Activated naive CD8-positive, alpha-beta T cell treated with anti-CD3 and anti-CD28 coated beads for 36 hours (primary cell): ENCODE results near the gene ZDHHC24. TPM values are rescaled to one million over a fixed set of nuclear protein-coding genes. Genes with fewer than 3 reads are reported as not detected.
A peak's percentile ranks its signal among the peaks of the same experiment; 100 is the strongest.

Experiments
- DNase-seq: peaks from one replicate; pipeline ENCODE4 v3.0.0; 2021
- H3K27ac Mint-ChIP-seq: one replicate; pipeline ENCODE4 v1.8.0; 2022; ENCODE audit warnings: mild to moderate bottlenecking, moderate library complexity, mixed read lengths
- H3K27me3 Mint-ChIP-seq: one replicate; pipeline ENCODE4 v1.8.0; 2022; ENCODE audit warnings: mild to moderate bottlenecking, mixed read lengths
- H3K36me3 Mint-ChIP-seq: one replicate; pipeline ENCODE4 v1.8.0; 2021; ENCODE audit warnings: mild to moderate bottlenecking, mixed read lengths
- H3K4me1 Mint-ChIP-seq: one replicate; pipeline ENCODE4 v1.8.0; 2021; ENCODE audit warnings: mixed read lengths
- H3K4me3 Mint-ChIP-seq: one replicate; pipeline ENCODE4 v1.8.0; 2022; ENCODE audit warnings: mild to moderate bottlenecking, moderate library complexity, mixed read lengths
- H3K9me3 Mint-ChIP-seq: one replicate; pipeline ENCODE4 v1.8.0; 2022; ENCODE audit warnings: mixed read lengths
- total RNA-seq, 2 experiments: library from RNA; stranded (reverse); gene quantifications; one replicate each; pipeline ENCODE4 v1.2.3, GENCODE V29; 2021

The ZDHHC24 gene
- total RNA-seq, 2 experiments from 2014 or later, result 9.6 to 10.3 TPM

DNA sequence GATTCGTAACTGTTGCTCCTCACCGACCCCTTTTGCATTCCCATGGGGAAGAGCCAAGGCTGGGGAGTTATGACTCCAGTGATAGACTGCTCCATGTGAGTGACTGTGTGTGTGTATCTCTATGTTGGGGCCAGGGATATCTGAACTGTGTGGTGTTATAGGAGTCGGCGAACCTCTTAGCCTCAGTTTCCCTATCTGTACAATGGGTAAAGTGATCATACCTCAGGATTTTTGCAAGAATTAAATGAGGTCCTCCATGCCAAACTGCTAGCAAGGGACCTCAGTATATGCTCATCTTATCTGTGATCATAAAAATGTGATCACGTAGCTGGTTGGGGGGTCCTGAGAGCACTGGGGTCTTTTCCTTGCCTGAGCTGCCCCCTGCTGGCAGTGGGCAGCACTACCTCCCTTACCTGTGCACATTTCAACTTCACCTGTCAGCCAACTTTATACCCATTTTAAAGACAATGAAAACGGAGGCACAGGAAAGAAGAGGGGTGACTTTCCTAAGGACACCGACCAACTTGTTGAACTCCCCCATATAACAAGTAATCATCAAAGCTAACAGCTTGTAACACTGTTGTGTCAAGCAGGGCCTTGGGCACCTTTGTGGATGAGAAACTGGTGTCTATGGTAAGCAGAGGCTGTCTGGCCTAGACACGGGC, 67.0 kb downstream of the ZDHHC24 start:
- peaks cover 10% of the 10 kb centered on the region for H3K36me3 Mint-ChIP-seq
- DNase-seq, result peak; percentile 38
- no peaks in the 10 kb centered on the region for H3K9me3 Mint-ChIP-seq
- peaks cover 26% of the 10 kb centered on the region for H3K4me1 Mint-ChIP-seq
- peak overlapping the region; percentile 88 for H3K27ac Mint-ChIP-seq
- H3K27me3 Mint-ChIP-seq, result no peaks in the 10 kb centered on the region
- H3K4me3 Mint-ChIP-seq, result peak overlapping the region; percentile 93

DNA sequence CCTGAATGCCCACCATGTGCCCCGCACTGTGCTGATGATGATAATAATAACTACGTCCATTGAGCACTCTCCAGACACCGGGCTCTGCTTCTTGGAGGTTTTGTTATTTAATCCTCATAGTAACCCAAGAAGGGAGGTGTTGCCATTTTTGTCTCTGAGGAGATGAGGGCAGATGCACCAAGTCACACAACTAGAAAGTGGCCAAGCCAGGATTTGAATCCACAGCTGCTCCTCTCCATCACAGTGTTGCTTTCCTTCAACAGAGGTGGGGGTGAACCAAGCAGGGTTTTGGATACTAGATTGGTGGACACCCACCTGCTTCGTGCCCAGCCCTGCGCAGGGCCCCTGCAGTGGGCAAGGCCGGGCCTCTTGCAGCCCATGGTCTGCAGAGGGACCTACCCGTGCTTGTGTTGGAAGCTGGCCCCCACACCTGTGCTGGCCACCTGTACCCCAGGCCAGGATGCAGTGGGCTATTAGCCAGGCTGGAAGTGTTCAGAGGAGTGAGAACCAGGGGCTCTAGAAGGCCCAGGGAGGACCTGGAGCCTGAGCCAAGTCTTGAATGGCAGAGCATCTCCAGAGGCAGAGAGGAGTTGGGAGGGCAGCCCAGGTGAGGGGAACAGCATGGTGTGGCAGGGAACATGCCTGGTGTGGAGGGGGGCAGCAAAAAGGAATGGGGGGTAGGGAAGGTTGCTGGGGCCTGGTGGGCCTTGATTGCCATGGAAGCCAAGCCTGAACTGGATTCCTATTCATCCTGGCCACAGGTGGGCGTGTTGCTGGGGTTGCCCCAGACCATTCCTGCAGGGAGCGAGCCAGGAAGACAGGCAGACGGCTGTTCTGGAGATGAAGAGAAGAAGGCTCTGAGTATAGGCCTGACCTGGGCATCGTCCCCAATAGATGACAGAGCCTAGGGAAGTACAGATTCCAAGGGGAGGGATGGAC, 68.3 kb downstream of the ZDHHC24 start:
- H3K9me3 Mint-ChIP-seq, result no peaks in the 10 kb centered on the region
- no peak overlapping the region for H3K4me3 Mint-ChIP-seq
- peaks cover 7% of the 10 kb centered on the region for H3K36me3 Mint-ChIP-seq
- H3K27me3 Mint-ChIP-seq, result no peaks in the 10 kb centered on the region
- peaks cover 22% of the 10 kb centered on the region for H3K4me1 Mint-ChIP-seq
- no peak for DNase-seq
- no peak overlapping the region for H3K27ac Mint-ChIP-seq

DNA sequence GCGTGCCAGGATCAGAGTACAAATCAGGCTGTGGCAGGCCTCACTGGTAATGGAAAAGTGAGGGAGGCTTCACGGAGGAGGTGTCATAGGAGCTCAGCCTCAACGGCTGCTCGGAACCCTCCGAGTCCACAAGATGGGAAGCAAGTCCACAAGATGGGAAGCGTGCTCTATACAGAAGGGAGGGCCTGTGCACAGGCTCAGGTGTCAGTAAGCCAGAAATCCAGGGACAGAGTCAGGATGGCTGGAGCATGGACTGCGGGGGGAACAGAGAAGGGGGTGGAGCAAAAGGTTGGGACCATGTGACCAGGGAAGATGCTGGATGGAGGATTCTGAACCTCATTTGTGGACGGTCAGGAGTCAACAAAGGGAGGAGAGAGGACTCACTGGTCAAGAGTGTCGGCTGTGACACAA, 69.0 kb downstream of the ZDHHC24 start:
- H3K27me3 Mint-ChIP-seq, result no peaks in the 10 kb centered on the region
- peaks cover 21% of the 10 kb centered on the region for H3K4me1 Mint-ChIP-seq
- H3K4me3 Mint-ChIP-seq, result no peak overlapping the region
- no peaks in the 10 kb centered on the region for H3K9me3 Mint-ChIP-seq
- no peak for DNase-seq
- peaks cover 5% of the 10 kb centered on the region for H3K36me3 Mint-ChIP-seq
- H3K27ac Mint-ChIP-seq, result no peak overlapping the region

DNA sequence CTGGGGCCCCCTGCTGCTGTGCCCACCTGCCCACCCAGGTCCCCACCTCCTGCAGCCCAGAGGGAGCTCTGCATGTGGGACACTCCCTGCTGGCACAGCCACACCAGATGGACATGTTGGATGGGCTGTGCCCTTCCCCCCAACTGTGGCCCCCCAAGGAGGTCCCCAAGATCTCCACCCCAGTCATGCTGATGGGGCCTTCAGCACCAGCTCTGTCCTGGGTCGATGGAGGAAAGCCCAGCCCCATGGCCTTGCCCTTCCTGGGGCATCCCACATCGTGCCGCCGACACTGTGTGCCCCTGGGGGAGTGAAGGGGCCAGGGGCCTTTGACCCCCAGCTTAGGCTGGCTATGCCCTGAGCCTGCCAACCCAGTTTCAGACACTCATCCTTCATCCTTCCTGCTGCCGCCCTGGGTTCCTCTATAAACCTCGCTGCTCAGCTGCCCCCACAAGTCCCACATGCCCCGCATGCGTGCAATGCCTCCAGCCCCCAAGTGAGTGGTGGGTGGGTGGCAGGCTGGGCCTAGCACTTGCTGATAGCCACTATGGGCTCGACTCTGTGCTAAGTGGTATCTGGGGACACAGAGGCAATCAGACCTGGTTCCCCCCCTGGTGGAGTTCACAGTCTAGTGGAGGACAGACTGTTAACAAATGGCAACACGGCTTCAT, 69.5 kb downstream of the ZDHHC24 start:
- H3K4me1 Mint-ChIP-seq, result peaks cover 18% of the 10 kb centered on the region
- H3K4me3 Mint-ChIP-seq, result no peak overlapping the region
- no peaks in the 10 kb centered on the region for H3K9me3 Mint-ChIP-seq
- peaks cover 5% of the 10 kb centered on the region for H3K36me3 Mint-ChIP-seq
- H3K27me3 Mint-ChIP-seq, result no peaks in the 10 kb centered on the region
- no peak for DNase-seq
- no peak overlapping the region for H3K27ac Mint-ChIP-seq

DNA sequence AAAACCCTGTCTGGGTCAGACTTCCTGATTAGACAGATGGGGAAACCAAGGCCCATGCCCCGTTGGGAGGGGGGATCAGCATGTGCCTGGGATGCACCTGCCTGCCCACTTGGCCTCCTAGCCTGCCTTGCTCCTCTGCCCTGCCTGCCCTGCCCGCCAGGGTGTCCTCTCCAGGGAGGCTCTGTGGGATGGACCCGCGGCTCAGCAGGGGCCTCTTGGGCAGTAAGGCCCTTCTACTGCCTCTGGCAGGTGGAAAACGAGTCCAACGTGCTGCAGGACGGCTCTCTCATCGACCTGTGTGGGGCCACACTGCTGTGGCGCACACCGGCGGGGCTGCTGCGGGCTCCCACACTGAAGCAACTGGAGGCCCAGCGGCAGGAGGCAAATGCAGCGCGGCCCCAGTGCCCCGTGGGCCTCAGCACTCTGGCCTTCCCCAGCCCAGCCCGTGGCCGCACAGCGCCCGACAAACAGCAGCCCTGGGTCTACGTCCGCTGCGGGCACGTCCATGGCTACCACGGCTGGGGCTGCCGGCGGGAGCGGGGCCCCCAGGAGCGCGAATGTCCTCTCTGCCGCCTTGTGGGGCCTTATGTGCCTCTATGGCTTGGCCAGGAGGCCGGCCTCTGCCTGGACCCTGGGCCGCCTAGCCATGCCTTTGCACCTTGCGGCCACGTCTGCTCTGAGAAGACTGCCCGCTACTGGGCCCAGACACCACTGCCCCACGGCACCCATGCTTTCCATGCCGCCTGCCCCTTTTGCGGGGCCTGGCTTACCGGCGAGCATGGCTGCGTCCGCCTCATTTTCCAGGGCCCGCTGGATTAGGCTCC, 70.3 kb downstream of the ZDHHC24 start:
- H3K27me3 Mint-ChIP-seq, result no peaks in the 10 kb centered on the region

DNA sequence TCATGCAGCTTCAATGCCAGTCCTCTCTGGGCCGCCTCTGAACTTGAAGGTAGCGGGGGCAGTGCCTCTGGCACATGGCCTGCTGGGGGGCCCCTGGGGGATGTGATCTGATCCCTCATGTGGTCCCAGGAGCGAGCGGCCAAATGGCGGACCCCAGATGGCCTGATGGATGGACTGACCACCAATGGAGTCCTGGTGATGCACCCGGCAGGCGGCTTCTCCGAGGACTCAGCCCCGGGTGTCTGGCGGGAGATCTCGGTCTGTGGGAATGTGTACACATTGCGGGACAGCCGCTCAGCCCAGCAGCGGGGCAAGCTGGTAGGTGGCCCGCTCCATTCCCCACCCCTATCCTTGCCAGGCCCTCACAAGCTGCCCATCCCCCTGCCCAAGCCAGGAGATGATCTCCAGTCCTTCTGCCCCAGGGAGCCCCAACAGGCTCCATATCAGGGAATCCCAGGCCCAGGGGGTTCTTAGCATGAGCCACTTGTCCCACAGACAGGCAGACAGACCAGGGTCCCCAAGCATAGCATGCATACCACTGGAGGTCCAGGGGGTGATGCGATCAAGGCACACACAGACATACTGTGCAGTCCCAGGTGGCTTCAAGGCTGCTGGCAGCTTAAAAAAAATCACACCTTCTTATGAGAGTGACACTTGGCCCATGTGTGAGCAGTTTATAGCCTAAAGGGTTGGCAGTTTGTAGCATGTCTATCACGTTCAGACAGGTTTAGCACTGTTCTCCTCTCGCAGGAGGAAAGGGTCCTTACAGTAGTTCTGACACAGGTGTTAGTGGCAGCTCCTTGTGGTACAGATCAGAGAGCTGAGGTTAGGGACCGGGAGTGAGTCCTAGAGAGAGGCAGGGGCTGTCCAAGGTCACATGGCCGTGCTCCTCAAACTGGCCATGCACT, 72.0 kb downstream of the ZDHHC24 start:
- Mint-ChIP-seq H3K27ac (no peak overlapping the region), H3K4me1 (peaks cover 13% of the 10 kb centered on the region), H3K36me3 (peaks cover 5% of the 10 kb centered on the region), H3K9me3 (no peaks in the 10 kb centered on the region), H3K27me3 (no peaks in the 10 kb centered on the region), H3K4me3 (no peak overlapping the region)
- no peak for DNase-seq

More for the DNA sequence above, 70.3 kb downstream of the ZDHHC24 start:
- Mint-ChIP-seq H3K36me3 (peaks cover 5% of the 10 kb centered on the region), H3K4me3 (no peak overlapping the region), H3K4me1 (peaks cover 15% of the 10 kb centered on the region), H3K9me3 (no peaks in the 10 kb centered on the region), H3K27ac (no peak overlapping the region)
- no peak for DNase-seq

DNA sequence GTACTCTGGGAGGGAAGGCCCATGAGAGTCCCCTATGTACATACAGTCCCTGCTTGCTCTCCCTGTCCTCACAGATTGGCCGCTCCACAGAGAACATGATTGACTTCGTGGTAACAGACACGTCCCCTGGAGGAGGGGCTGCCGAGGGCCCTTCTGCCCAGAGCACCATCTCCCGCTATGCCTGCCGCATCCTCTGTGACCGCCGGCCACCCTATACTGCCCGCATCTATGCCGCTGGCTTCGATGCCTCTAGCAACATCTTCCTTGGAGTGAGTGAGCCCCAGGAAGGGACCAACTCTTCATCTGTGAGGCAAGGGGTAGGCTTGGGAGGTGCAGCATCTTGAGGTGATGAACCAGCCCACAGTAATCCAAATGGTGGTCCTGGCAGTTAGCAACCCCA, 72.7 kb downstream of the ZDHHC24 start:
- no peak overlapping the region for H3K4me3 Mint-ChIP-seq
- H3K27me3 Mint-ChIP-seq, result no peaks in the 10 kb centered on the region
- H3K27ac Mint-ChIP-seq, result no peak overlapping the region
- peaks cover 5% of the 10 kb centered on the region for H3K36me3 Mint-ChIP-seq
- no peak for DNase-seq
- no peaks in the 10 kb centered on the region for H3K9me3 Mint-ChIP-seq
- peaks cover 10% of the 10 kb centered on the region for H3K4me1 Mint-ChIP-seq

DNA sequence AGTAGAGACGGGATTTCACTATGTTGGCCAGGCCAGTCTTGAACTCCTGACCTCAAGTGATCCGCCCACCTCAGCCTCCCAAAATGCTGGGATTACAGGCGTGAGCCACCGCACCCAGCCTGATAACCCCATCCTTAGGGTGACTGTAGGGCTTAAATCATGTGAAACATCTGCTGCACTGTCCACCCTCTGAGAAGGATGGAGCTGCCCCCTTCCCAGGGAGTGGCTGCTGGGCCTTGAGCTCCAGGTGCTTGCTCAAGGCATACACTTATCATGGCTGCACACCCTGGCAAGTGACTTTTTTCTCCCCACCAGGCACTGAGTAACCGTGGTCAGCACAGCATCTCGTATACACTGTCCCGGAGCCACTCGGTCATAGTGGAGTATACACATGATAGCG, 73.8 kb downstream of the ZDHHC24 start:
- peaks cover 2% of the 10 kb centered on the region for H3K36me3 Mint-ChIP-seq
- no peaks in the 10 kb centered on the region for H3K27me3 Mint-ChIP-seq
- H3K4me1 Mint-ChIP-seq, result peaks cover 18% of the 10 kb centered on the region
- no peak for DNase-seq
- no peaks in the 10 kb centered on the region for H3K9me3 Mint-ChIP-seq
- H3K4me3 Mint-ChIP-seq, result no peak overlapping the region
- no peak overlapping the region for H3K27ac Mint-ChIP-seq

DNA sequence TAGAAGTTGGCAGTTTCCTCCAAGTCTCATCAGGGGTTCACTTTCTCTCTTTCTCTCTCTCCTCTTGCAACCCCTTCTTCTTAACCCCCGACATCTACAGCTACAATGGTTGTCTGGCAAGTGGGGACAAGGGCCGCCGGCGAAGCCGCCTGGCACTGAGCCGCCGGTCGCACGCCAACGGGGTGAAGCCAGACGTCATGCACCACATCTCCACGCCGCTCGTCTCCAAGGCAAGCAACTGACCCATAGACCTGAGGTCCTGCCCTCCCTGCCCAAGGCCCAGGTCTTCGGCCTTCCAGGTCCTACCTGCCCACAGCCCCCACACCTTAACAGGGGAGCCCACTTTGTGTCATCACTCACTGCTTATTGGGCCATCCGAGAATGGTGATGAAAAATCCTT, 74.7 kb downstream of the ZDHHC24 start:
- Mint-ChIP-seq H3K9me3 (no peaks in the 10 kb centered on the region), H3K4me3 (no peak overlapping the region), H3K27ac (no peak overlapping the region), H3K4me1 (peaks cover 22% of the 10 kb centered on the region), H3K36me3 (peaks cover 2% of the 10 kb centered on the region), H3K27me3 (no peaks in the 10 kb centered on the region)
- DNase-seq, result no peak

Other genes with a start within 250 kb of the ZDHHC24 start
- 10 to 100 TPM; 11.0 to 11.9 TPM for gene CD248, start 229.0 kb downstream of the ZDHHC24 start, total RNA-seq
- gene RIN1, start 209.6 kb downstream of the ZDHHC24 start, total RNA-seq, result 1 to 10 TPM; 1.5 to 1.6 TPM
- gene BRMS1, start 200.9 kb downstream of the ZDHHC24 start, total RNA-seq, result 10 to 100 TPM; 47.5 to 48.8 TPM
- 10 to 100 TPM in 1 of 2 experiments, 1 to 10 TPM in 1; 9.5 to 10.0 TPM for gene B4GAT1, start 198.4 kb downstream of the ZDHHC24 start, total RNA-seq
- gene SLC29A2, start 174.3 kb downstream of the ZDHHC24 start, total RNA-seq, result 1 to 10 TPM; 8.1 to 9.0 TPM
- gene NPAS4, start 125.0 kb downstream of the ZDHHC24 start, total RNA-seq, result under 1 TPM in 1 of 2 experiments, not detected in 1; 0.16 TPM
- 100 to 1,000 TPM; 159 to 161 TPM for gene MRPL11, start 107.2 kb downstream of the ZDHHC24 start, total RNA-seq
- gene PELI3, start 79.1 kb downstream of the ZDHHC24 start, total RNA-seq, result 1 to 10 TPM; 5.8 to 6.4 TPM
- gene DPP3, start 65.6 kb downstream of the ZDHHC24 start, total RNA-seq, result 10 to 100 TPM; 70.7 to 75.3 TPM
- gene BBS1, start 35.4 kb downstream of the ZDHHC24 start, total RNA-seq, result 10 to 100 TPM in 1 of 2 experiments, 1 to 10 TPM in 1; 7.7 to 13.1 TPM
- under 1 TPM; 0.06 to 0.12 TPM for gene ACTN3, start 855 bp upstream of the ZDHHC24 start, total RNA-seq
- gene CTSF, start 22.6 kb upstream of the ZDHHC24 start, total RNA-seq, result 1 to 10 TPM; 1.2 to 1.4 TPM
- gene CCDC87, start 47.0 kb upstream of the ZDHHC24 start, total RNA-seq, result under 1 TPM; 0.16 to 0.23 TPM
- 10 to 100 TPM; 19.7 to 20.9 TPM for gene CCS, start 47.1 kb upstream of the ZDHHC24 start, total RNA-seq
- 100 to 1,000 TPM; 157 to 162 TPM for gene RBM14, start 70.6 kb upstream of the ZDHHC24 start, total RNA-seq
- 100 to 1,000 TPM; 134 to 140 TPM for gene RBM4, start 92.7 kb upstream of the ZDHHC24 start, total RNA-seq
- gene RBM4B, start 131.8 kb upstream of the ZDHHC24 start, total RNA-seq, result 10 to 100 TPM; 12.2 to 15.5 TPM
- gene SPTBN2, start 183.2 kb upstream of the ZDHHC24 start, total RNA-seq, result 1 to 10 TPM; 1.4 to 1.7 TPM